Prostate gland (tissue), 2 donors: ENCODE data around the gene C4orf50.

ENCODE experiments used
- POLR2A ChIP-seq: fragments of 450-650 bp; IDR thresholded peaks from one replicate; pipeline ENCODE4 v1.6.1; 2016; ENCODE audit warnings: antibody characterized with exemption, mild to moderate bottlenecking
- POLR2AphosphoS5 ChIP-seq: sonication (generic); formaldehyde crosslinking; IDR thresholded peaks from one replicate; pipeline ENCODE4 v1.6.1; 2017; ENCODE audit warnings: antibody characterized with exemption
- TF ChIP-seq, protein P1 (sequence below), 4 experiments: fragments of 200-600 bp in 2 of 4; fragments of 450-650 bp in 2 of 4; sonication (generic) in 2 of 4; IDR thresholded peaks; 1 replicate in 3 of 4; 2 replicates in 1 of 4; pipeline ENCODE4 v1.5.1; 2016 to 2019; ENCODE audit warnings: antibody characterized with exemption in 4 of 4, mild to moderate bottlenecking in 2 of 4, moderate library complexity in 2 of 4

DNA sequence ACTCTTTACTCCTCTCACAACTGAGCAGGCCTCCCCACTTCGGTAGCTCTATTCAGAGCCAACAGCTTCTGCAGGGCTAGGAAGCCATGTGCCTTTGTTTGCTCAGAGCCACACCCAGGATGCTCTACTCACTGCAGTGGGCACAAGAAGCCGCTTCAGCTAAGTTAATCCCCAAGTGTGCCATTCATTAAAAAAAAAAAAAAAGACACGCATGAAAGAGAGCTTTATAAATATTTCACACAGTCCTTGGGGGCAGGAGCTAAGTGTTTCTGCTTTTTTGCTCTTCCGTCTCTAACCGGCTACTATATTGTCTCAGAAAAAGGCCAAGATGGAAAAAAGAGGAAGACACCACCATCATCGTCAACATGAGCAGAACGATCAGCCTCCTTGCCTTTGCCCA lies 133.4 kb downstream of the C4orf50 start:
- TF ChIP-seq POLR2A (no peak), POLR2AphosphoS5 (no peak)
- TF ChIP-seq, protein P1, sequence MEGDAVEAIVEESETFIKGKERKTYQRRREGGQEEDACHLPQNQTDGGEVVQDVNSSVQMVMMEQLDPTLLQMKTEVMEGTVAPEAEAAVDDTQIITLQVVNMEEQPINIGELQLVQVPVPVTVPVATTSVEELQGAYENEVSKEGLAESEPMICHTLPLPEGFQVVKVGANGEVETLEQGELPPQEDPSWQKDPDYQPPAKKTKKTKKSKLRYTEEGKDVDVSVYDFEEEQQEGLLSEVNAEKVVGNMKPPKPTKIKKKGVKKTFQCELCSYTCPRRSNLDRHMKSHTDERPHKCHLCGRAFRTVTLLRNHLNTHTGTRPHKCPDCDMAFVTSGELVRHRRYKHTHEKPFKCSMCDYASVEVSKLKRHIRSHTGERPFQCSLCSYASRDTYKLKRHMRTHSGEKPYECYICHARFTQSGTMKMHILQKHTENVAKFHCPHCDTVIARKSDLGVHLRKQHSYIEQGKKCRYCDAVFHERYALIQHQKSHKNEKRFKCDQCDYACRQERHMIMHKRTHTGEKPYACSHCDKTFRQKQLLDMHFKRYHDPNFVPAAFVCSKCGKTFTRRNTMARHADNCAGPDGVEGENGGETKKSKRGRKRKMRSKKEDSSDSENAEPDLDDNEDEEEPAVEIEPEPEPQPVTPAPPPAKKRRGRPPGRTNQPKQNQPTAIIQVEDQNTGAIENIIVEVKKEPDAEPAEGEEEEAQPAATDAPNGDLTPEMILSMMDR (IDR thresholded peaks at IDR 0.05): no peak
